Astrocyte (in vitro differentiated cells and primary cell): ENCODE data around the gene RGPD3. TPM values are rescaled to one million over a fixed set of nuclear protein-coding genes. Genes with fewer than 3 reads are reported as not detected.

Experiments used
- DNase-seq: peaks from one replicate; pipeline ENCODE4 v3.0.0-alpha.2; 2010; ENCODE audit warnings: low read depth
- FAIRE-seq: peaks from 2 replicates; lab custom pipeline; 2011; peaks lifted over from hg19 to GRCh38; lab: Jason Lieb, UNC
- H2AFZ ChIP-seq: 2 replicates; pipeline ENCODE4 v1.6.0; 2012; ENCODE audit warnings: low read depth, low read length, inconsistent platforms
- H3K27ac ChIP-seq: 2 replicates; pipeline ENCODE4 v1.5.1; 2011; ENCODE audit warnings: low read depth, low read length, inconsistent platforms
- H3K27me3 ChIP-seq: 2 replicates; pipeline ENCODE4 v1.6.0; 2011; ENCODE audit warnings: low read length, inconsistent platforms; ENCODE audit not compliant: insufficient read depth
- H3K36me3 ChIP-seq: 2 replicates; pipeline ENCODE4 v1.5.1; 2011; ENCODE audit warnings: low read length, inconsistent platforms; ENCODE audit not compliant: insufficient read depth
- H3K4me1 ChIP-seq: 2 replicates; pipeline ENCODE4 v1.5.1; 2011; ENCODE audit warnings: low read length, inconsistent platforms; ENCODE audit not compliant: insufficient read depth
- H3K4me2 ChIP-seq: 2 replicates; pipeline ENCODE4 v1.6.0; 2012; ENCODE audit warnings: low read length, inconsistent platforms
- H3K4me3 ChIP-seq: 2 replicates; pipeline ENCODE4 v1.5.1; 2011; ENCODE audit warnings: low read depth, mild to moderate bottlenecking, low read length, inconsistent platforms; ENCODE audit not compliant: insufficient read depth
- H3K79me2 ChIP-seq: 2 replicates; pipeline ENCODE4 v1.6.0; 2012; ENCODE audit warnings: mild to moderate bottlenecking, low read length, inconsistent platforms; ENCODE audit not compliant: insufficient read depth
- H3K9ac ChIP-seq: 2 replicates; pipeline ENCODE4 v1.6.0; 2012; ENCODE audit warnings: mild to moderate bottlenecking, low read length, inconsistent platforms
- H3K9me3 ChIP-seq: 2 replicates; pipeline ENCODE4 v1.5.1; 2012; ENCODE audit warnings: low read depth, mild to moderate bottlenecking, low read length, inconsistent platforms; ENCODE audit not compliant: insufficient read depth
- H4K20me1 ChIP-seq: 2 replicates; pipeline ENCODE4 v1.6.0; 2012; ENCODE audit warnings: low read length, inconsistent platforms; ENCODE audit not compliant: insufficient read depth
- H3K27ac Mint-ChIP-seq: one replicate; pipeline ENCODE4 v1.8.0; 2021; ENCODE audit warnings: mild to moderate bottlenecking, mixed read lengths; ENCODE audit not compliant: unreplicated experiment
- H3K27me3 Mint-ChIP-seq: one replicate; pipeline ENCODE4 v1.8.0; 2021; ENCODE audit warnings: low read depth, mixed read lengths; ENCODE audit not compliant: unreplicated experiment
- H3K36me3 Mint-ChIP-seq: one replicate; pipeline ENCODE4 v1.8.0; 2021; ENCODE audit warnings: low read depth, mixed read lengths; ENCODE audit not compliant: unreplicated experiment
- H3K4me1 Mint-ChIP-seq: one replicate; pipeline ENCODE4 v1.8.0; 2021; ENCODE audit warnings: low read depth, mixed read lengths; ENCODE audit not compliant: unreplicated experiment
- H3K4me3 Mint-ChIP-seq: one replicate; pipeline ENCODE4 v1.8.0; 2021; ENCODE audit warnings: mild to moderate bottlenecking, moderate library complexity, mixed read lengths; ENCODE audit not compliant: unreplicated experiment
- H3K9me3 Mint-ChIP-seq: one replicate; pipeline ENCODE4 v1.8.0; 2021; ENCODE audit warnings: mild to moderate bottlenecking, mixed read lengths; ENCODE audit not compliant: unreplicated experiment
- EZH2 ChIP-seq: IDR thresholded peaks from 2 replicates; pipeline ENCODE4 v1.6.1; 2012; ENCODE audit warnings: mild to moderate bottlenecking, low read length, inconsistent platforms; ENCODE audit not compliant: insufficient read depth
- total RNA-seq: library from RNA; stranded (reverse); gene quantifications from 2 replicates; pipeline ENCODE4 v1.2.1, GENCODE V29; 2021
- TF ChIP-seq, protein P1 (sequence below): IDR thresholded peaks from 2 replicates; pipeline ENCODE4 v1.5.1; 2011; ENCODE audit warnings: low read depth, mild to moderate bottlenecking, inconsistent platforms, low read length, moderate library complexity; ENCODE audit not compliant: insufficient read depth

The RGPD3 gene
- total RNA-seq, 1 donor from 2014 or later: 0.16 TPM

DNA sequence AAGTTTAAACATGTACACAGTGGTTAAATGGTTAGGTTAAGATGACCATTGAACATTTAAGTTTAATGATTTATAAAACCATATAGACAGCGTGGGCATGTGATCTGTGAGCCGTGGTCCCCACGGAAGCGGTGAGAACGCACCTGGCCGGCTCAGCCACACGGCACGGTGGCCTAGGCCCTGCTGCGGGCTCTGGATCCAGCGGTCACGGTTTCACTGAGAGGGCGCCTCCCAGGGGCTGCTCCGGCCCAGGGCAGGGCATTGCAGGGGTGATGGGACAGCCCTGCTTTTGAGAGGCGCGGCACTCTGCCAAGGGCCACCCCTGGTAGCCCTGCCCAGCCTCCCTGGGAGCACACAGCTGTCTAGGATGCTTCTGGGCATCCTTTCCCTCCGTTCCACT lies 124.9 kb downstream of the RGPD3 start:
- H3K36me3 ChIP-seq: no peaks in the 10 kb centered on the region
- no peaks in the 10 kb centered on the region for H3K36me3 Mint-ChIP-seq
- no peaks in the 10 kb centered on the region for H4K20me1 ChIP-seq
- H3K4me3 ChIP-seq: no peak overlapping the region
- H3K4me2 ChIP-seq: no peak overlapping the region
- peaks cover 11% of the 10 kb centered on the region for H3K27me3 Mint-ChIP-seq
- no peaks in the 10 kb centered on the region for H3K4me1 Mint-ChIP-seq
- no peaks in the 10 kb centered on the region for H3K4me1 ChIP-seq
- no peak overlapping the region for H2AFZ ChIP-seq
- DNase-seq (no peak), FAIRE-seq (no peak)
- H3K27ac ChIP-seq: no peak overlapping the region
- no peaks in the 10 kb centered on the region for H3K79me2 ChIP-seq
- H3K9me3 Mint-ChIP-seq: peaks cover 3% of the 10 kb centered on the region
- no peaks in the 10 kb centered on the region for H3K9me3 ChIP-seq
- no peak overlapping the region for H3K4me3 Mint-ChIP-seq
- H3K27me3 ChIP-seq: no peaks in the 10 kb centered on the region
- no peak overlapping the region for H3K27ac Mint-ChIP-seq
- H3K9ac ChIP-seq: no peak overlapping the region
- TF ChIP-seq, protein P1, sequence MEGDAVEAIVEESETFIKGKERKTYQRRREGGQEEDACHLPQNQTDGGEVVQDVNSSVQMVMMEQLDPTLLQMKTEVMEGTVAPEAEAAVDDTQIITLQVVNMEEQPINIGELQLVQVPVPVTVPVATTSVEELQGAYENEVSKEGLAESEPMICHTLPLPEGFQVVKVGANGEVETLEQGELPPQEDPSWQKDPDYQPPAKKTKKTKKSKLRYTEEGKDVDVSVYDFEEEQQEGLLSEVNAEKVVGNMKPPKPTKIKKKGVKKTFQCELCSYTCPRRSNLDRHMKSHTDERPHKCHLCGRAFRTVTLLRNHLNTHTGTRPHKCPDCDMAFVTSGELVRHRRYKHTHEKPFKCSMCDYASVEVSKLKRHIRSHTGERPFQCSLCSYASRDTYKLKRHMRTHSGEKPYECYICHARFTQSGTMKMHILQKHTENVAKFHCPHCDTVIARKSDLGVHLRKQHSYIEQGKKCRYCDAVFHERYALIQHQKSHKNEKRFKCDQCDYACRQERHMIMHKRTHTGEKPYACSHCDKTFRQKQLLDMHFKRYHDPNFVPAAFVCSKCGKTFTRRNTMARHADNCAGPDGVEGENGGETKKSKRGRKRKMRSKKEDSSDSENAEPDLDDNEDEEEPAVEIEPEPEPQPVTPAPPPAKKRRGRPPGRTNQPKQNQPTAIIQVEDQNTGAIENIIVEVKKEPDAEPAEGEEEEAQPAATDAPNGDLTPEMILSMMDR: no peak
- TF ChIP-seq EZH2: no peak

- Histone ChIP-seq H3K9me3 (no peaks in the 10 kb centered on the region), H3K4me2 (no peak overlapping the region), H4K20me1 (no peaks in the 10 kb centered on the region), H3K36me3 (no peaks in the 10 kb centered on the region), H3K4me3 (no peak overlapping the region), H3K27ac (no peak overlapping the region), H3K79me2 (no peaks in the 10 kb centered on the region), H3K4me1 (no peaks in the 10 kb centered on the region), H2AFZ (no peak overlapping the region), H3K27me3 (no peaks in the 10 kb centered on the region), H3K9ac (no peak overlapping the region)
- Mint-ChIP-seq H3K27ac (no peak overlapping the region), H3K4me3 (no peak overlapping the region), H3K27me3 (peaks cover 12% of the 10 kb centered on the region), H3K4me1 (no peaks in the 10 kb centered on the region), H3K9me3 (peaks cover 3% of the 10 kb centered on the region), H3K36me3 (no peaks in the 10 kb centered on the region)
- DNase-seq (no peak), FAIRE-seq (no peak)
- TF ChIP-seq EZH2: no peak
- TF ChIP-seq, protein P1: no peak
These were observed 125.4 kb downstream of the RGPD3 start for GRCh38 chr2:106342831-106343251.

- Mint-ChIP-seq H3K27ac (no peak overlapping the region), H3K4me1 (no peaks in the 10 kb centered on the region), H3K9me3 (peaks cover 3% of the 10 kb centered on the region), H3K36me3 (no peaks in the 10 kb centered on the region), H3K4me3 (no peak overlapping the region), H3K27me3 (peaks cover 12% of the 10 kb centered on the region)
- Histone ChIP-seq H2AFZ (no peak overlapping the region), H3K9me3 (no peaks in the 10 kb centered on the region), H3K9ac (no peak overlapping the region), H3K4me1 (no peaks in the 10 kb centered on the region), H3K27me3 (no peaks in the 10 kb centered on the region), H3K27ac (no peak overlapping the region), H3K4me2 (no peak overlapping the region), H3K36me3 (no peaks in the 10 kb centered on the region), H3K4me3 (no peak overlapping the region), H4K20me1 (no peaks in the 10 kb centered on the region), H3K79me2 (no peaks in the 10 kb centered on the region)
- no peak for FAIRE-seq
- DNase-seq: no peak
- TF ChIP-seq, protein P1: no peak
- TF ChIP-seq EZH2: no peak
These were observed 126.5 kb downstream of the RGPD3 start for GRCh38 chr2:106341666-106342065.
